Esophagus muscularis mucosa (tissue), 4 donors: ENCODE results near the gene ADGRG1.

Experiments
- CTCF ChIP-seq, 3 experiments: fragments of 200-600 bp in 2 of 3; fragments of 450-650 bp in 1 of 3; sonication (generic) in 2 of 3; IDR thresholded peaks; one replicate each; pipeline ENCODE4 v1.5.1; 2017 to 2019; ENCODE audit warnings: antibody characterized with exemption in 3 of 3, mild to moderate bottlenecking in 2 of 3, moderate library complexity in 1 of 3
- EP300 ChIP-seq: sonication (generic); formaldehyde crosslinking; IDR thresholded peaks from one replicate; pipeline ENCODE4 v1.6.1; 2017; ENCODE audit warnings: antibody characterized with exemption
- POLR2A ChIP-seq: fragments of 450-650 bp; IDR thresholded peaks from one replicate; pipeline ENCODE4 v1.6.1; 2017; ENCODE audit warnings: antibody characterized with exemption, moderate library complexity, mild to moderate bottlenecking, low read depth
- POLR2AphosphoS5 ChIP-seq, 2 donors: sonication (generic); formaldehyde crosslinking; IDR thresholded peaks; one replicate each; pipeline ENCODE4 v1.6.1; 2017; ENCODE audit warnings: antibody characterized with exemption in 2 of 2

DNA sequence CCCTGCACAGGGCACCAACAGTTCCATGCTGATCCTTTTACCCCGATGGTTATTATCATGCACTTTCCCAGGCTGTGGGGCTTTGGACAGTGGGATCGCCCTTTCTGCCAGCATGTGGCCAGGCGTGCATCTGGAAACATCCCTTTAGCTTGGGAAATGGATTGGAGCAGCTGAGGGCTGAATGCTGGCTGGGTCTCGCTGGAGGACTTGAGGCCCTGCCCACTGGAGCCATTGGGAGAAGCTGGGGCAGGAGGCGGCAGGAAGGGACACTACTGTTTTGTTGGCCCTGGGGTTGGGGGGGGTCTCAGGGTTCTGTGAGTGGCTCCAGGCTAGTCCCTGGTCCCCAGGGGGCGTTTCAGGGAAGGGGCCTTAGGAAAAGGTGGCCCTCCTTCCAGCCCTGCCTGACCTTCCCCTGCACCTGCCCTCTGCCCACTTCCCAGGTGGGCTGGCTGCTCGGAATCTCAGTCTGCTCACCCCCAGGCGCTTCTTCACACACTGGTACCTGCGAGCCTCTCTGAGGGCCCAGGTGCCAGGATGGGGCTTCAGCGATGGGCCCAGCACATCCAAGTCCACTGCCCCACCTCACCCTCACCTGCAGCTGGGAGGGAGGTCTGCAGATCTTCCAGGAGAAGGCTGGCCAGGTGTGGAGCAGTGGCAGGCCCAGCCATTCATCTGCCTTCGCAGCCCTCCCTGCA, 38.1 kb downstream of the ADGRG1 start:
- TF ChIP-seq EP300, result no peak
- TF ChIP-seq CTCF (IDR thresholded peaks at IDR 0.05), result no peak
- no peak for TF ChIP-seq POLR2A
- no peak for TF ChIP-seq POLR2AphosphoS5 (IDR thresholded peaks at IDR 0.05)
